AG04449 (cell line): ENCODE measurements around the gene ZMAT5.

Source experiments
- CTCF ChIA-PET: fragments of 350-600 bp; formaldehyde crosslinking; extraction: SDS; loops from one replicate; lab custom pipeline; 2021; ENCODE audit warnings: antibody characterized with exemption; lab: Yijun Ruan, JAX
- POLR2A ChIA-PET: fragments of 400-600, 350-600 bp; formaldehyde crosslinking; extraction: SDS; loops from one replicate; lab custom pipeline; 2020; ENCODE audit warnings: antibody characterized with exemption, inconsistent platforms; lab: Yijun Ruan, JAX
- DNase-seq: peaks from one replicate; pipeline ENCODE4 v3.0.0-alpha.2; 2010; ENCODE audit warnings: low read depth, low spot score
- H3K4me3 ChIP-seq: 2 replicates; pipeline ENCODE4 v1.5.1; 2011; ENCODE audit warnings: low read depth, mild to moderate bottlenecking, control low read depth, low read length
- TF ChIP-seq, protein P1 (sequence below): IDR thresholded peaks from one replicate; pipeline ENCODE4 v1.5.1; 2011; ENCODE audit warnings: mild to moderate bottlenecking, moderate library complexity, low read length, control low read depth, inconsistent platforms; ENCODE audit not compliant: insufficient read depth; ENCODE audit errors: missing control alignments

The ZMAT5 gene

DNA sequence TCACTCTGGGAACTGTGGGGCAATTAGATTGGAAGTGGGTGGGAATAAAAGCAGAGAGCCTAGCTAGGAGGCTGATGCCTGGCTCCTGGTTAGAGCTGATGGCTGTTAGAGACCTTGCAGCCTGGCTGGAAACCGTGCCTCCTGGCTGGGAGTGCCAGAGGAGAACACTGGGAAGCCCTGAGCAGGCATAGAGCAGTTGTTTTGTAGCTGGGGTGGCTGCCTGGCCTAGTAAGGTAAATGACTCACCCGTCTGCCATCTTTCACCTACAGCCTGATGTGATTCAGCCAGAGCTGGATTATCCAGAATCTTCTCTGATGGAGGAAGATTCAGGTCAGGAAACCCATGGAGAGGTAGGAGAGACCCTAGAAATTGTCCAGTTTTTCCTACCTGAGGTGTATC lies 6.4 kb upstream of the ZMAT5 start:
- TF ChIP-seq, protein P1, sequence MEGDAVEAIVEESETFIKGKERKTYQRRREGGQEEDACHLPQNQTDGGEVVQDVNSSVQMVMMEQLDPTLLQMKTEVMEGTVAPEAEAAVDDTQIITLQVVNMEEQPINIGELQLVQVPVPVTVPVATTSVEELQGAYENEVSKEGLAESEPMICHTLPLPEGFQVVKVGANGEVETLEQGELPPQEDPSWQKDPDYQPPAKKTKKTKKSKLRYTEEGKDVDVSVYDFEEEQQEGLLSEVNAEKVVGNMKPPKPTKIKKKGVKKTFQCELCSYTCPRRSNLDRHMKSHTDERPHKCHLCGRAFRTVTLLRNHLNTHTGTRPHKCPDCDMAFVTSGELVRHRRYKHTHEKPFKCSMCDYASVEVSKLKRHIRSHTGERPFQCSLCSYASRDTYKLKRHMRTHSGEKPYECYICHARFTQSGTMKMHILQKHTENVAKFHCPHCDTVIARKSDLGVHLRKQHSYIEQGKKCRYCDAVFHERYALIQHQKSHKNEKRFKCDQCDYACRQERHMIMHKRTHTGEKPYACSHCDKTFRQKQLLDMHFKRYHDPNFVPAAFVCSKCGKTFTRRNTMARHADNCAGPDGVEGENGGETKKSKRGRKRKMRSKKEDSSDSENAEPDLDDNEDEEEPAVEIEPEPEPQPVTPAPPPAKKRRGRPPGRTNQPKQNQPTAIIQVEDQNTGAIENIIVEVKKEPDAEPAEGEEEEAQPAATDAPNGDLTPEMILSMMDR: no peak
- H3K4me3 ChIP-seq: no peak overlapping the region
- no peak for DNase-seq
- POLR2A ChIA-PET: interaction anchor here (0.9 kb wide), 1 partner anchor 232 kb away, joined by 3 read pairs; no protein-coding TSS in a partner anchor
- CTCF ChIA-PET: interaction anchor here (0.7 to 5.3 kb wide), 19 partner anchors 8 to 331 kb away, joined by 3 to 58 read pairs (median 4); no protein-coding TSS in a partner anchor

DNA sequence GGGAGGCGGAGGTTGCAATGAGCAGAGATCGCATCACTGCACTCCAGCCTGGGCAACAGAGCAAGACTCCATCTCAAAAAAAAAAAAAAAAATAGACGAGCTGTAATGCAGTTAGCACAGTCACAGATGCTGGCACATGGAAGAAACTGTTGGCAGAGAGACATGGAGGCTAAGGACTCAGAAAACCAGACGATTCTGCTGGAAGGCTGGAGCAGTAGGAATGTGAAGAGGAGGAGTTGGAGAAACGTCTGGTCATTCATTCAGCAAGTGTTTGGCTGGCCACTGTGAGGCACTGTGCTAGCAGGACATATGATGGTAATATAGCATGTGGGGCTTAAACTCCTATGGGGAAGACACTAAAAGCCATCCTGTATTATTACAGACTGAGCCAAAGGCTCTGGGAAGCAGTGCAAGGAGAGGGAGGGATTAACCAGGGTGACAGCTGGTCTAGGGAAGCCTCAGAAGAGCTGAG lies 5.4 kb upstream of the ZMAT5 start:
- TF ChIP-seq, protein P1: peak; percentile 64
- POLR2A ChIA-PET: no interaction called here
- CTCF ChIA-PET: interaction anchor here (0.7 to 5.3 kb wide), 16 partner anchors 9 to 317 kb away, joined by 3 to 58 read pairs (median 4); no protein-coding TSS in a partner anchor
- no peak overlapping the region for H3K4me3 ChIP-seq
- peak; percentile 37 for DNase-seq

DNA sequence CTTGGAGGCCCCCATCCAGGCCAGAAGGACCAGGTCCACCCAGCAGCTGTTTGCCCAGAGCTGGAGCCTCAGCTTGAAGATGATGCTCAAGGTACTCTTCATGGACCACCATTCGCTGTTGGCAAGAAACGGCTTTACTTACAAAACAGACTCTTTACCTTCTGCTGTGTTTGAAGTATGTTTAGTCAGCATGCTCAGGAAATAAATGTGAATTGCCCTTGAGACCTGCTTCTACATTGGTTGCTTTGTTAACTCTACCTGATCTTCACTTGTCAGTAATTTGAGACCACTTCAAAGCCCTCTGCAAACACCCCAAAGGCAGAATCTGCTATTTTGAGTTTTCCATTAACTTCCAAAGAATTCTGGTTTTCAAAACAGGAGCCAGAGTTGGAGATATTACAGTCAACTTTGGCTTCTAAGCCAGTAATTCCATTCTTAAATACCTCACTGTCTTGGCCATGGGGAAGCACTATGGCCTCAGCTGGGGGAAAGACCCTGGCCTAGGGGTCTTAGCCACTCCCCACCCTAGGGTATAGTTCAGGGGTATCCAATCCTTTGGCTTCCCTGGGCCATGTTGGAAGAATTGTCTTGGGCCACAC lies 3.0 kb upstream of the ZMAT5 start:
- ChIA-PET POLR2A (no interaction called here), CTCF (interaction anchor here (0.7 to 5.3 kb wide), 3 partner anchors 236 to 467 kb away, joined by 3 to 58 read pairs (median 23); no protein-coding TSS in a partner anchor)
- TF ChIP-seq, protein P1: no peak
- H3K4me3 ChIP-seq: no peak overlapping the region
- no peak for DNase-seq

- no peak for DNase-seq
- TF ChIP-seq, protein P1: no peak
- peak overlapping the region; percentile 98 for H3K4me3 ChIP-seq
- POLR2A ChIA-PET: no interaction called here
- CTCF ChIA-PET: interaction anchor here (0.6 kb wide), 1 partner anchor 9 kb away, joined by 4 read pairs; no protein-coding TSS in a partner anchor
Observed at GRCh38 chr22:29768052-29768693, 1.4 kb upstream of the ZMAT5 start.

GRCh38 chr22:29767171-29768051 lies 604 bp upstream of the ZMAT5 start, which contains the start of gene UQCR10:
TSS of gene UQCR10 (plus strand) at chr22:29767369. CDS start at chr22:29767399, 30 bp downstream.
- TF ChIP-seq, protein P1: no peak
- ChIA-PET CTCF (interaction anchor here (0.8 to 1.8 kb wide), 3 partner anchors 142 to 321 kb away, joined by 3 to 10 read pairs (median 5); no protein-coding TSS in a partner anchor), POLR2A (interaction anchor here (1.6 kb wide), 1 partner anchor 26 kb away, joined by 3 read pairs; no protein-coding TSS in a partner anchor)
- no peak for DNase-seq
- H3K4me3 ChIP-seq: peak within 1 kb of the TSS; percentile 98
